MM.1S (cell line): ENCODE data around the gene MRPS5.

Source experiments
- EZH2phosphoT487 ChIP-seq: fragments of 300-600 bp; sonication (generic); IDR thresholded peaks from 2 replicates; pipeline ENCODE4 v1.6.1; 2018; ENCODE audit warnings: antibody characterized with exemption, low read length
- TF ChIP-seq, protein P1 (sequence below): fragments of 300-600 bp; sonication (generic); IDR thresholded peaks from 2 replicates; pipeline ENCODE4 v1.5.1; 2016; ENCODE audit warnings: antibody characterized with exemption, low read length, mixed read lengths

GRCh38 chr2:95082477-95082876 lies 39.1 kb downstream of the MRPS5 start:
- TF ChIP-seq, protein P1, sequence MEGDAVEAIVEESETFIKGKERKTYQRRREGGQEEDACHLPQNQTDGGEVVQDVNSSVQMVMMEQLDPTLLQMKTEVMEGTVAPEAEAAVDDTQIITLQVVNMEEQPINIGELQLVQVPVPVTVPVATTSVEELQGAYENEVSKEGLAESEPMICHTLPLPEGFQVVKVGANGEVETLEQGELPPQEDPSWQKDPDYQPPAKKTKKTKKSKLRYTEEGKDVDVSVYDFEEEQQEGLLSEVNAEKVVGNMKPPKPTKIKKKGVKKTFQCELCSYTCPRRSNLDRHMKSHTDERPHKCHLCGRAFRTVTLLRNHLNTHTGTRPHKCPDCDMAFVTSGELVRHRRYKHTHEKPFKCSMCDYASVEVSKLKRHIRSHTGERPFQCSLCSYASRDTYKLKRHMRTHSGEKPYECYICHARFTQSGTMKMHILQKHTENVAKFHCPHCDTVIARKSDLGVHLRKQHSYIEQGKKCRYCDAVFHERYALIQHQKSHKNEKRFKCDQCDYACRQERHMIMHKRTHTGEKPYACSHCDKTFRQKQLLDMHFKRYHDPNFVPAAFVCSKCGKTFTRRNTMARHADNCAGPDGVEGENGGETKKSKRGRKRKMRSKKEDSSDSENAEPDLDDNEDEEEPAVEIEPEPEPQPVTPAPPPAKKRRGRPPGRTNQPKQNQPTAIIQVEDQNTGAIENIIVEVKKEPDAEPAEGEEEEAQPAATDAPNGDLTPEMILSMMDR, result no peak
- TF ChIP-seq EZH2phosphoT487, result no peak
